Fibroblast of villous mesenchyme (primary cell): ENCODE measurements around the gene BRF1. TPM values are rescaled to one million over a fixed set of nuclear protein-coding genes. Genes with fewer than 3 reads are reported as not detected.

Experiments
- DNase-seq: peaks from one replicate; pipeline ENCODE4 v3.0.0-alpha.2; 2010; ENCODE audit warnings: low read depth
- H3K4me3 ChIP-seq: 2 replicates; pipeline ENCODE4 v1.5.1; 2011; ENCODE audit warnings: low read depth, mild to moderate bottlenecking, low read length
- total RNA-seq: library from RNA; depleted of rRNA; stranded (reverse); fragments of >200 nt; gene quantifications from 2 replicates; pipeline ENCODE4 v1.2.3, GENCODE V29; 2012
- TF ChIP-seq, protein P1 (sequence below): IDR thresholded peaks from 2 replicates; pipeline ENCODE4 v1.5.1; 2012; ENCODE audit warnings: low read depth, mild to moderate bottlenecking, low read length; ENCODE audit not compliant: insufficient read depth

Gene BRF1
- total RNA-seq, 1 donor: 32.8 TPM

GRCh38 chr14:105214324-105214915, 86.4 kb downstream of the BRF1 start:
- H3K4me3 ChIP-seq: no peak overlapping the region
- TF ChIP-seq, protein P1, sequence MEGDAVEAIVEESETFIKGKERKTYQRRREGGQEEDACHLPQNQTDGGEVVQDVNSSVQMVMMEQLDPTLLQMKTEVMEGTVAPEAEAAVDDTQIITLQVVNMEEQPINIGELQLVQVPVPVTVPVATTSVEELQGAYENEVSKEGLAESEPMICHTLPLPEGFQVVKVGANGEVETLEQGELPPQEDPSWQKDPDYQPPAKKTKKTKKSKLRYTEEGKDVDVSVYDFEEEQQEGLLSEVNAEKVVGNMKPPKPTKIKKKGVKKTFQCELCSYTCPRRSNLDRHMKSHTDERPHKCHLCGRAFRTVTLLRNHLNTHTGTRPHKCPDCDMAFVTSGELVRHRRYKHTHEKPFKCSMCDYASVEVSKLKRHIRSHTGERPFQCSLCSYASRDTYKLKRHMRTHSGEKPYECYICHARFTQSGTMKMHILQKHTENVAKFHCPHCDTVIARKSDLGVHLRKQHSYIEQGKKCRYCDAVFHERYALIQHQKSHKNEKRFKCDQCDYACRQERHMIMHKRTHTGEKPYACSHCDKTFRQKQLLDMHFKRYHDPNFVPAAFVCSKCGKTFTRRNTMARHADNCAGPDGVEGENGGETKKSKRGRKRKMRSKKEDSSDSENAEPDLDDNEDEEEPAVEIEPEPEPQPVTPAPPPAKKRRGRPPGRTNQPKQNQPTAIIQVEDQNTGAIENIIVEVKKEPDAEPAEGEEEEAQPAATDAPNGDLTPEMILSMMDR: no peak
- DNase-seq: no peak

GRCh38 chr14:105213361-105213760, 87.4 kb downstream of the BRF1 start:
- DNase-seq: no peak
- no peak overlapping the region for H3K4me3 ChIP-seq
- TF ChIP-seq, protein P1: no peak

DNA sequence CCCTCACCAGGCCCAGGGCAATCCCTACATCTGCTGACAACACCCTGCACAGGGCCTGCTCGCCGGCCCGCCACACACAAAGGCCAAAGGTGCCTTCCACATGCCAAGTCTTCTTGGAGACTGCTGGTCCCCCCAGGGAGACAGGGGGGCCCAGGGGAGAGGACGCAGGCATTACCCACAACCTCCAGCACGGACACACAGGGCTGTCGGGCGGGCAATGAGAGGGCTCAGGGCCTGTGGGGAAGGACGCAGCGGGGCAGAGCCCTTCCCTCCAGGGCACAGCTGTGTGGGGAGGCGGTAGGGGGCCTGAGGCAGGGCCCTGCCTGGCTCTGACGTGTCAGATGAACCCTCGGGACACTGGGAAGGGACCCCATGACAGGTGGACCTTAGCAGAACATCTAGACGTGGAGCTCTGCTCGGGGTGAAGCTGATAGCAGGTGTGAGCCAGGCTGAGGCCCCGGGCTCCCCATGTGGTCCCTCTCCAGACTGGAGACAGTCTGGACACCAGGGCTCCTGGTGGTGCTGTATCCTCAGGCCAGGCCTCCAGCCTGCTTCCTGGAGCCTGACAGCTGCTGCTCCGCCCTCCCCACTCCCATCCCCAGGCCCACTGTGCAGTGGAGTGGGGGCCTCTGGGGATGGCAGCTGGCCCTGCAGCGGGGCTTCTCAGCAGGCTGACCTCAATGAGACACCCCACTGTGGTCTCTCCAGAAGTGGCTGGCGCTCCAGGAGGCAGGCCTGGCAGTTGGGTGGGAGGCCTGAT, 88.1 kb downstream of the BRF1 start:
- H3K4me3 ChIP-seq: no peak overlapping the region
- TF ChIP-seq, protein P1: no peak
- DNase-seq: no peak

GRCh38 chr14:105211758-105212089, 89.1 kb downstream of the BRF1 start:
- no peak for DNase-seq
- H3K4me3 ChIP-seq: no peak overlapping the region
- TF ChIP-seq, protein P1: no peak

DNA sequence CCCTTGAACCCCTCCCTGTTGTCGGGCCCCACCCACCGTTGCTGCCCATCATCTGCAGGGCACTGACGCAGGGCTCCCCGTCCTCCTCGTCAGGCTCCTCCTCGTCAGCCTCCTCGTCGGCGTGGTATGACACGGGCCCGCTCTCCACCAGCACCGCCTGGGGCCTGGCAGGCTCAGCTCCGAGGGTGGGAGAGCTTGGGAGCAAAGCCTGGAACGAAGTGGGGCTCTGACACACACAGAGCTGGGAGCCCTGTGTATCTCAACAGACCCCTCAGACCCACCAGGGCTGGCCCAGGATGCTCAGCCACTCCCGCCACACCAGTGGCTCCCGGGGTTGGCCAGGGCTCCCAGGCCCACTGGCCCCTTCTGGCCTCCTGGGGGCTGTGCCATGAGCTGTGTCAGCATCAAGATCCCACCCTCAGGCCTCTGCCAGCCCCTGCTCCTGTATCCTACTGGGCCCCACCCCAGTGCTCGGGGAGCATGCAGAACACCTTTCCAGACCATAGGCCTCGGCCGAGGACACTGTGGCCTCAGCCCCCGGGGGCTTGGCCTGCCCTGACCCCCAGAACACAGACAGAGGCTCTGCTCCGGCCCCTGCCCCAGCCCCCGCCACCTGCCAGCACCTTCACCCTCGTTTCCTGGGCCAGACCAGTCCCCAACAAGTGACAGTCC, 89.6 kb downstream of the BRF1 start:
- H3K4me3 ChIP-seq: no peak overlapping the region
- TF ChIP-seq, protein P1: no peak
- DNase-seq: no peak

GRCh38 chr14:105210266-105211025, 90.4 kb downstream of the BRF1 start:
- no peak for DNase-seq
- H3K4me3 ChIP-seq: no peak overlapping the region
- TF ChIP-seq, protein P1: no peak
